SK-N-MC (cell line): ENCODE measurements around the gene PHF20.

ENCODE experiments used
- DNase-seq: peaks from one replicate; pipeline ENCODE4 v3.0.0-alpha.2; 2011; ENCODE audit warnings: low read depth, low spot score
- H3K27ac ChIP-seq: fragments of 200-600 bp; sonication (generic); 2 replicates; pipeline ENCODE4 v1.5.1; 2016; ENCODE audit warnings: mixed run types
- H3K36me3 ChIP-seq: fragments of 200-600 bp; sonication (generic); 2 replicates; pipeline ENCODE4 v1.6.1; 2017; ENCODE audit warnings: antibody characterized with exemption, low read length, mixed read lengths; ENCODE audit not compliant: insufficient read depth
- H3K4me3 ChIP-seq: fragments of 200-600 bp; sonication (generic); 2 replicates; pipeline ENCODE4 v1.5.1; 2016
- H3K9ac ChIP-seq: fragments of 200-600 bp; sonication (generic); 2 replicates; pipeline ENCODE4 v1.8.0; 2017; ENCODE audit warnings: mixed run types, mixed read lengths; ENCODE audit not compliant: insufficient read length
- H3K9me3 ChIP-seq: fragments of 200-600 bp; sonication (generic); 2 replicates; pipeline ENCODE4 v1.6.1; 2017; ENCODE audit warnings: low read depth, mild to moderate bottlenecking, antibody characterized with exemption, low read length, moderate library complexity, mixed read lengths
- EZH2 ChIP-seq: fragments of 200-600 bp; sonication (generic); IDR thresholded peaks from one replicate; pipeline ENCODE4 v1.6.1; 2017; ENCODE audit warnings: antibody characterized with exemption
- FOXP2 ChIP-seq: optimal IDR thresholded peaks from 2 replicates; pipeline ENCODE3; 2011; ENCODE audit warnings: mild to moderate bottlenecking, moderate library complexity; ENCODE audit not compliant: insufficient read depth; ENCODE audit errors: extremely low read length, control extremely low read depth
- POLR2AphosphoS5 ChIP-seq: IDR thresholded peaks from 2 replicates; pipeline ENCODE4 v1.6.1; 2012; ENCODE audit warnings: mild to moderate bottlenecking, low read depth, low read length, borderline replicate concordance

Gene PHF20

DNA sequence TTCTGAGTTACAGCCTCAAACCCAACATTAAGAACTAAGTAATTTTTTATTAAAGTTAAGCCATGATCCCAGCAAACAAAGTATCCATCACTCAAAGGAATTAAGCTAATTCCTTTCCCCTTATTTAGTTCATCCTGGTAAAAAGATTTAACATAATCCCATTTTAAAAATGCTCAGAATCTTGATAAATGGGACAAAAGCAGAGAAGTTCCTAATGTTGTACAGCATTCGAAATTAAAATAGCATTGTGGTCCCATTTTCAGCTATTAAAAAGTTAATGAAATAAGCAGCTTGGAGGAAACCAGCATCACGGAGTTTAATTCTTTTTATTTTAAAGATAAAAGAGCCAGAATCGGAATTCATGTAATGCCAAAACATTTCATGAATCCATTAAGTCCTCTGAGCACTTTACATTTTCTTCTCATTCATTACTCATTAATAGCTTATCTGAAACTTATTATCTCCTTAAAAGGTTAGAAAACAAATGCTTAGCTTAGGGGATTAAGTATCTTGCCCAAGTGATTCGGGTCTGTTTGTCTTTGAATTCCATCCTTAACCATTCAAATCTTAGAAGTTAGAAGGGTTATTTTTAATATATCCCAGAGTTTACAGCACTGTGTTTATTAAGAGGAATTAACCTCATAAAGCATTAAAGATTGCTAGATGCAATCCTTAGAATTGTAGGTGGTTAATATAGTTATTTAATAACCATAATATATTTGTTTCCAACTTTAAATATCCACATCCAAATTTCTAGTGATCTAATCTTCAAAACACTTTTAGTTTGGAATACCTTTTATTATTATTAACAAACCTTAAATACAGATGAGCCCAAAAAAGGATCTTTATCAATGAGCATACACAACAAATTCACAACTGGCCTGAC lies 41.0 kb upstream of the PHF20 start:
- DNase-seq: no peak
- no peak overlapping the region for H3K4me3 ChIP-seq

DNA sequence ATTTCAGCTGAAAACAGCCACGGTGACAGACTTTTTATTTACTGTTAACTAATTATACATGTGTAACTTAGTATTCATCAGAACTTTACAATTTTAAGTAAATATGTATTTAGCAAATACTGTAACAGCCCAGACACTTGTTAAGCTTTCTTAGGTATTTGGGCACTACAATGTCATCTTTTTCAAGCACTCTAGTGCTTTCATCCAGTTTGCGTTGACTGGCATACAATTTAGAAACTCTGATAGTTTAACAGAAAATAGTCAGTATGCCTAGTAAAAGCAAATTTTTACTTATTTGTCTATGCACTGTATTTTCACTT lies 40.4 kb upstream of the PHF20 start:
- Histone ChIP-seq H3K27ac (peak overlapping the region; percentile 62; the same call in 1 of the 2 replicates), H3K9me3 (no peaks in the 10 kb centered on the region), H3K36me3 (peaks cover 98% of the 10 kb centered on the region), H3K4me3 (no peak overlapping the region), H3K9ac (peak overlapping the region; percentile 3)
- no peak for DNase-seq
- no peak for TF ChIP-seq EZH2
- TF ChIP-seq FOXP2: no peak
- no peak for TF ChIP-seq POLR2AphosphoS5

More for the DNA sequence above, 41.0 kb upstream of the PHF20 start:
- peaks cover 98% of the 10 kb centered on the region for H3K36me3 ChIP-seq
- H3K9ac ChIP-seq: peak overlapping the region; percentile 3
- TF ChIP-seq EZH2: no peak
- TF ChIP-seq POLR2AphosphoS5: no peak
- no peak for TF ChIP-seq FOXP2
- H3K27ac ChIP-seq: peak overlapping the region; percentile 62; the same call in 1 of the 2 replicates
- no peaks in the 10 kb centered on the region for H3K9me3 ChIP-seq

DNA sequence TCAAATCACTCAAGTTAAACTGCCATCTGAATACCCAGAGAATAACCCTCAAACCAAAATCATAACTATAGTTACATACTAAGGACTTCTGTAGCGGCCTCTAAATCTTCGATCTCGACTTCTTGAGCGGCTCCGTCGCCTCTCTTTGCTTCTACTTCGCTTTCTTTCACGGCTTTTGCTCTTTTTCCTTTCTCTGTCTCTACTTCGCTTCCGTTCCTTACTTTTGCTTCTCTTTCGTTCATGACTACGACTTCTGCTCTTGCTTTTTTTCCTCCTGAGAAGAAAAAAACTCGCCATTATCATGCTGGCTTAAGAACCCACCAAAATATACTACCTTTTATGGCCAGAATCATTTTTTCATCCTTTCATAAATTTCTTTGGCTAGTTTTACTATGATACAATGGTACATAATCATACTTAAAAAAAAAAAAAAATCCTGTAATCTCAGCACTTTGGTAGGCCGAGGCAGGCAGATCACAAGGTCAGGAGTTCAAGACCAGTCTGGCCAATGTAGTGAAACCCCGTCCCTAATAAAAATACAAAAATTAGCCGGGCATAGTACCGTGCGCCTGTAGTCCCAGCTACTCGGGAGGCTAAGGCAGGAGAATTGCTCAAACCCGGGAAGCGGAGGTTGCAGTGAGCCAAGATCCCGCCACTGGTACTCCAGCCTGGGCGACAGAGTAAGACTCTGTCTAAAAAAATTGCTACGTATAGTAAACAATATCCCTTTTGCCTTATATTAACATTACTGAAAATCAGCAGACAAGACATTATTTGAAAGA lies 39.8 kb upstream of the PHF20 start:
- Histone ChIP-seq H3K27ac (peak overlapping the region; percentile 62; the same call in 1 of the 2 replicates), H3K9ac (peak overlapping the region; percentile 3), H3K9me3 (no peaks in the 10 kb centered on the region), H3K4me3 (no peak overlapping the region), H3K36me3 (peaks cover 98% of the 10 kb centered on the region)
- no peak for DNase-seq
- TF ChIP-seq FOXP2: no peak

DNA sequence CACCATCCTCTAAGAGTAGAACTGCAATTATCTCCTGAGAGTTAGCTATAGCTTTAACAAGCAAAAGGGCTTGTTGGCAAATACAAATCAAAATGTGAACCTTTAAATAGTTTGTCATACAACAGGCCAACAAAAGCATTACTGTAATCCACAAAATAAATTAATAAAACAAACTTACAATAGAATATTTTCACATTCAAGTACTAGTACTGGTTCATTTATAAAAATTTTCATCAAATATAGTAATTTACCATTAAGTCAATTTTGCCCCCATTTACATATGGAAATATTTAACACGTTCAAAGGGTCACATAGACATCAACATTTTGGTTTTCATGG lies 39.2 kb upstream of the PHF20 start:
- Histone ChIP-seq H3K4me3 (no peak overlapping the region), H3K9ac (no peak overlapping the region), H3K27ac (no peak overlapping the region), H3K36me3 (peaks cover 100% of the 10 kb centered on the region), H3K9me3 (no peaks in the 10 kb centered on the region)
- TF ChIP-seq POLR2AphosphoS5 (no peak), EZH2 (no peak), FOXP2 (no peak)
- DNase-seq: no peak

DNA sequence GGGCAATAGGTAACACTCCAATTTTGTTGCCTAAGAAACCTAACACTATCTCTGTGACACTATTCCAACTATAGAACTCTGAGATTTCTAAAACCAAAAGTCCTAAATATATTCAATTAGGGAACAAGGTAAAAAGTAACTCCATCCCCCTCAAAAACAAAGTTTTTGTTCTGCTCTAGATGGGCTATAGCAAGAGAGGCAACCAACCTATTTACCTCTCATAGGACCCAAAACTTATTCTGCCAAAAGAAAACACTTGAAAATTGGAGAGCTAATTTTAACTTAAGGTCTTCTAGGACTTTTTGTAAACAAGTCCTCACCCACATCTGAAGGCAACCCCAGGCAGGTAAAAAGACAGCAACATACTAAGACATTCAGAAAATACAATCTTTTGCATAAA lies 37.4 kb upstream of the PHF20 start:
- H3K9ac ChIP-seq: no peak overlapping the region
- no peak overlapping the region for H3K27ac ChIP-seq
- no peaks in the 10 kb centered on the region for H3K9me3 ChIP-seq
- 0 out of 2 replicates have a peak overlapping the region, but pooled peaks have one; percentile 4 for H3K4me3 ChIP-seq
- peaks cover 100% of the 10 kb centered on the region for H3K36me3 ChIP-seq
- DNase-seq: no peak
- TF ChIP-seq POLR2AphosphoS5 (no peak), FOXP2 (no peak), EZH2 (no peak)

DNA sequence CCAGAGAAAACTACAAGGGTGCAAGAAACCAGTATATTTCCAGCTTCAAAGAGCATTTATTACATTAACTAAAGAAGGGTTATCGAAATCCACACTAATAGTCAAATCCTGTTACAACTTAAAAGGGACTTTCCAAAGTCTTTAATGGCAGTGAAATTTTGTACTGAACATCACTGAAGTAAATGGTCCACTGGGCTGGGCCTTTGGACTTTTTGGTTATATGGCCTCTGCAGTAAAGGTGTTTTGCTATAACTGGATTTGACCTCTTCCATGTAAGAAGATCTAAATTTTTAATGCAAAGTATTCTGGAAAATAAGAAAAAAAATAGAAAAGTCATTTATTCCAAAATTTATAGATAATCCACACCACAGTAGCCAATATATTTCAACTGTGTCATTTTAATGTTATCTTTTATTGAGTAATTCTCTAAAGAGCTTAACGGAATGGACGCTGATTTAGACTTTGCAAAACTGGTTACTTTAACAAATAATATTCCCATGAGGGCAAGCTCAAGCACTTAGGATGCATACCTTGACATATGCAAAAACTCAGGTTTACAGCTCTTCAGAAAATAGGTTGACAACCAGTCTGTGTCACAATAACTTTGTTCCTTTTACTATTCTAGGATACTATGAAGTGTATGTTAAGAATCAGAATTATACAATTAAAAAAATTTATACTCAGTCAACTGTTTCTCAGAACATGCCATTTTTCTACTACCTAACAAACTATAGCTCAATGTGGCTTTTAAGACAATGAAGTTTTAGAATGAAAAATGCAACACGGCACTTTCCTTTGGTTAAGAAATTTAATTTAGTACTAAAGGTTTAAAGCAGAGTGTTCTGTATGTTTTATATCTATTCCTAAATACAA lies 36.8 kb upstream of the PHF20 start:
- no peak for DNase-seq
- TF ChIP-seq POLR2AphosphoS5 (no peak), FOXP2 (no peak), EZH2 (no peak)
- Histone ChIP-seq H3K9ac (no peak overlapping the region), H3K36me3 (peaks cover 100% of the 10 kb centered on the region), H3K9me3 (no peaks in the 10 kb centered on the region), H3K27ac (no peak overlapping the region), H3K4me3 (0 out of 2 replicates have a peak overlapping the region, but pooled peaks have one; percentile 4)

DNA sequence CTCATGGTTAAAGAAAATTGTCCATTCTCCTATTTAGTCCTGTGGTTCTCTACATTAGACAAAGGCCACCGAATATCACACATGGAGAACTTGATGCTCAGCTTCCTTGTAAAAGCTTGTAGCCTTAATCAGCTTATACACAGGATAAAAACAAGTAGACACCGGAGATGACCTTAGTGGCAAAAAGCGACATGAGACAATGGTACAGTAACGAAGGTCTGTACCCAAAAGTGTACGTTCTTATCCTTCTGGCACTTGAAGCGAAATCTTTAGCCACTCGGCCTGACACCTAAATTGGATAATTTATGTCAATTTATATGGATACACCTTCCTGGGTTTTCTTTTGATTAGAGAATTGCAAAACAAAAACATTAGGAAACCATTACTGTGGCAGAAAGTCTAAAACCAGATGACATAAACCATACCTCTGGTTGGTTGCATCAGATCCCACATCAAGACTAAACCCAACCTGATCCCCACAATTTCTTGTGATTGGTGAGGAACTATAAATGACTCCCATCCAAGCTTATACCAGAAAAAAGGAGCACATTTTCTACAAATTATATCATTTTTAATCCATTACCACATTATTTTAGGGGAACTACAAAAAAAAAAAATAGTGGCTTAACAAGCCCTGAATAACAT lies 35.9 kb upstream of the PHF20 start:
- H3K4me3 ChIP-seq: peak overlapping the region; percentile 21
- peak overlapping the region; percentile 16 for H3K9ac ChIP-seq
- no peaks in the 10 kb centered on the region for H3K9me3 ChIP-seq
- peaks cover 99% of the 10 kb centered on the region for H3K36me3 ChIP-seq
- DNase-seq: no peak
- no peak for TF ChIP-seq POLR2AphosphoS5
- TF ChIP-seq EZH2: no peak
- no peak for TF ChIP-seq FOXP2
- peak overlapping the region; percentile 7 for H3K27ac ChIP-seq
